Colonic mucosa (tissue), 4 donors: ENCODE data around the gene NR2E1. TPM values are rescaled to one million over a fixed set of nuclear protein-coding genes. Genes with fewer than 3 reads are reported as not detected.

Experiments
- DNase-seq: peaks from one replicate; pipeline ENCODE4 v3.0.0-alpha.2; 2020
- H3K27ac ChIP-seq: fragments of 200-600 bp; one replicate; pipeline ENCODE4 v1.8.0; 2021
- H3K27me3 ChIP-seq: fragments of 200-600 bp; one replicate; pipeline ENCODE4 v1.8.0; 2021
- H3K36me3 ChIP-seq: fragments of 200-600 bp; one replicate; pipeline ENCODE4 v1.8.0; 2021
- H3K4me1 ChIP-seq: fragments of 200-600 bp; one replicate; pipeline ENCODE4 v1.8.0; 2021; ENCODE audit warnings: mild to moderate bottlenecking
- H3K4me3 ChIP-seq: fragments of 200-600 bp; one replicate; pipeline ENCODE4 v1.8.0; 2021
- H3K9ac ChIP-seq, 2 donors: one replicate each; pipeline ENCODE4 v1.7.0; 2013; ENCODE audit warnings: control low read depth in 2 of 2, low read depth in 2 of 2, low read length in 2 of 2
- H3K9me3 ChIP-seq: fragments of 200-600 bp; one replicate; pipeline ENCODE4 v1.8.0; 2021
- CTCF ChIP-seq: fragments of 200-600 bp; IDR thresholded peaks from one replicate; pipeline ENCODE4 v1.8.0; 2022; ENCODE audit warnings: antibody characterized with exemption, mild to moderate bottlenecking
- intact Hi-C: fragments of 100-400 bp; cut with DNase I; formaldehyde crosslinking; loops from one replicate; pipeline ENCODE4 v1.14.1; 2022
- total RNA-seq, 2 donors: library from RNA; stranded (reverse); fragmentation: NEBNext Ultra II Directional in 1 of 2; extraction: Animal tissue kit (Norgen Biotek cat#: 25700) in 1 of 2; gene quantifications; one replicate each; pipeline ENCODE4 v1.2.1, GENCODE V29; 2021
- donor health status: healthy.
- donor health status: DM: no; HTN: no; CAD: no.
- donor health status: DM: no; HTN: no; CAD: no.

The NR2E1 gene
- total RNA-seq, 2 donors from 2014 or later: not detected

- intact Hi-C loops: no loop called here
- no peak overlapping the region for H3K9ac ChIP-seq
- DNase-seq: no peak
- TF ChIP-seq CTCF: no peak
- H3K9me3 ChIP-seq: no peaks in the 10 kb centered on the region
- H3K4me1 ChIP-seq: no peaks in the 10 kb centered on the region
- H3K27ac ChIP-seq: no peak overlapping the region
- no peak overlapping the region for H3K4me3 ChIP-seq
- no peaks in the 10 kb centered on the region for H3K36me3 ChIP-seq
- H3K27me3 ChIP-seq: no peaks in the 10 kb centered on the region
Measured at GRCh38 chr6:108194503-108194902, 28.7 kb downstream of the NR2E1 start.

- intact Hi-C loops: no loop called here
- no peak for TF ChIP-seq CTCF
- H3K4me1 ChIP-seq: no peaks in the 10 kb centered on the region
- H3K36me3 ChIP-seq: no peaks in the 10 kb centered on the region
- no peak overlapping the region for H3K9ac ChIP-seq
- no peaks in the 10 kb centered on the region for H3K9me3 ChIP-seq
- no peak overlapping the region for H3K27ac ChIP-seq
- H3K4me3 ChIP-seq: no peak overlapping the region
- no peak for DNase-seq
- H3K27me3 ChIP-seq: no peaks in the 10 kb centered on the region
Measured at GRCh38 chr6:108195209-108195608, 29.4 kb downstream of the NR2E1 start.

GRCh38 chr6:108198761-108199498 is 33.1 kb downstream of the NR2E1 start:
- Histone ChIP-seq H3K36me3 (no peaks in the 10 kb centered on the region), H3K9me3 (no peaks in the 10 kb centered on the region), H3K4me3 (no peak overlapping the region), H3K9ac (no peak overlapping the region), H3K4me1 (no peaks in the 10 kb centered on the region), H3K27ac (no peak overlapping the region), H3K27me3 (no peaks in the 10 kb centered on the region)
- DNase-seq: no peak
- intact Hi-C loops: no loop called here
- no peak for TF ChIP-seq CTCF

- no peak for TF ChIP-seq CTCF
- Histone ChIP-seq H3K4me3 (no peak overlapping the region), H3K9me3 (no peaks in the 10 kb centered on the region), H3K27ac (no peak overlapping the region), H3K4me1 (no peaks in the 10 kb centered on the region), H3K9ac (no peak overlapping the region), H3K36me3 (no peaks in the 10 kb centered on the region), H3K27me3 (no peaks in the 10 kb centered on the region)
- intact Hi-C loops: no loop called here
- no peak for DNase-seq
Measured at GRCh38 chr6:108200186-108200585, 34.4 kb downstream of the NR2E1 start.

- no peaks in the 10 kb centered on the region for H3K4me1 ChIP-seq
- intact Hi-C loops: no loop called here
- no peaks in the 10 kb centered on the region for H3K27me3 ChIP-seq
- no peak for TF ChIP-seq CTCF
- DNase-seq: no peak
- H3K4me3 ChIP-seq: no peak overlapping the region
- no peaks in the 10 kb centered on the region for H3K36me3 ChIP-seq
- no peak overlapping the region for H3K27ac ChIP-seq
- H3K9me3 ChIP-seq: no peaks in the 10 kb centered on the region
- H3K9ac ChIP-seq: no peak overlapping the region
Measured at GRCh38 chr6:108200631-108201030, 34.8 kb downstream of the NR2E1 start.
